Esophagus squamous epithelium (tissue), 5 donors: ENCODE results near the gene TRIM59. TPM values are rescaled to one million over a fixed set of nuclear protein-coding genes. Genes with fewer than 3 reads are reported as not detected.

Source experiments
- DNase-seq: peaks from one replicate; lab custom pipeline; 2025; lab: John Stamatoyannopoulos, UW
- H3K27ac ChIP-seq, 4 donors: fragments of 200-600 bp; sonication (generic); one replicate each; pipeline ENCODE4 v1.5.1; 2016 to 2019; ENCODE audit warnings: mild to moderate bottlenecking in 1 of 4
- H3K27me3 ChIP-seq, 4 donors: fragments of 200-600 bp; sonication (generic); 1 replicate in 3 of 4; 2 replicates in 1 of 4; pipeline versions ENCODE4 v1.5.1 to v1.6.0; 2017 to 2021; ENCODE audit warnings: antibody characterized with exemption in 1 of 4
- H3K36me3 ChIP-seq, 3 donors: fragments of 200-600 bp; sonication (generic); one replicate each; pipeline ENCODE4 v1.5.1; 2016 to 2019
- H3K4me1 ChIP-seq, 3 donors: fragments of 200-600 bp; sonication (generic); one replicate each; pipeline ENCODE4 v1.5.1; 2017 to 2019
- H3K4me3 ChIP-seq, 4 donors: fragments of 200-600 bp; sonication (generic); 1 replicate in 3 of 4; 2 replicates in 1 of 4; pipeline ENCODE4 v1.5.1; 2016 to 2019; ENCODE audit warnings: mild to moderate bottlenecking in 2 of 4, moderate library complexity in 1 of 4
- H3K9me3 ChIP-seq, 3 donors: fragments of 200-600 bp; sonication (generic); one replicate each; pipeline ENCODE4 v1.5.1; 2016 to 2019
- CTCF ChIP-seq, 6 experiments: fragments of 450-650 bp in 4 of 6; fragments of 200-600 bp in 2 of 6; sonication (generic) in 2 of 6; IDR thresholded peaks; one replicate each; pipeline ENCODE4 v1.5.1; 2016 to 2019; ENCODE audit warnings: antibody characterized with exemption in 6 of 6, mild to moderate bottlenecking in 4 of 6, moderate library complexity in 4 of 6
- POLR2A ChIP-seq, 4 donors: fragments of 450-650 bp; IDR thresholded peaks; one replicate each; pipeline ENCODE4 v1.6.1; 2017; ENCODE audit warnings: antibody characterized with exemption in 4 of 4, mild to moderate bottlenecking in 4 of 4, moderate library complexity in 3 of 4
- WGBS, 2 donors: methylation state at CpG; one replicate each; pipeline ENCODE4 v1.1.5; 2018; 5-methylcytosine and 5-hydroxymethylcytosine counted together
- intact Hi-C: fragments of 100-400 bp; cut with DNase I; formaldehyde crosslinking; loops from one replicate; pipeline ENCODE4 v1.15.0; 2022
- total RNA-seq, 4 donors: library from RNA; depleted of rRNA; stranded (reverse); fragments of >200 nt; gene quantifications; one replicate each; pipeline ENCODE4 v1.1.0, GENCODE V29; 2016
- donor health status: DM: yes; HTN: yes; CAD: no.

Gene TRIM59
- total RNA-seq, 4 donors from 2014 or later: 4.9 to 14.7 (median 8.9) TPM

- DNase-seq: no peak
- intact Hi-C loops: no loop called here
- 55 to 77% methylated on average over 2 to 3 of the region's 5 CpGs for WGBS, 2 donors
- no peak overlapping the region for H3K4me3 ChIP-seq
- no peaks in the 10 kb centered on the region for H3K9me3 ChIP-seq
- H3K36me3 ChIP-seq: no peaks in the 10 kb centered on the region
- H3K27me3 ChIP-seq: peaks cover 0 to 5% (median 0%) of the 10 kb centered on the region in 4 donors
- H3K4me1 ChIP-seq: no peaks in the 10 kb centered on the region
- TF ChIP-seq CTCF (IDR thresholded peaks at IDR 0.05): no peak
- TF ChIP-seq POLR2A (IDR thresholded peaks at IDR 0.05): no peak
- no peak overlapping the region for H3K27ac ChIP-seq
Observed at GRCh38 chr3:160477750-160478149, 28.2 kb upstream of the TRIM59 start.

DNA sequence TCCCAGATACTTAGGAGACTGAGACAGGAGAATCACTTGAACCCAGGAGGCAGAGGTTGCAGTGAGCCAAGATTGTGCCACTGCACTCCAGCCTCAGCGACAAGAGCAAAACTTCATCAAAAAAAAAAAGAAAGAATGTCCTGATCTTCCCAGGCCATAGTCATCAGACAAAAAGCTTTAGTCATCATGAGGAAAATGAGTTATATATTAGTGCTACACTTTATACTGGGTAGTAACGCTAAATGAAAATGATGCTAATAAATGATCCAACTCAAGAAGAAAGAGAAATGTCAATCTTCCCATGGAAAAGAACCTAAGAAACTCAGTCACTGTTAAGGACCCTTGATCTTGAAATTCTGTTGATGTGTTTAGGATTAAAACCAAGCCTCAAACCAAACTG, 26.3 kb upstream of the TRIM59 start:
- H3K4me1 ChIP-seq: no peaks in the 10 kb centered on the region
- H3K27me3 ChIP-seq: peaks cover 0 to 5% (median 0%) of the 10 kb centered on the region in 4 donors
- no peak for DNase-seq
- no peaks in the 10 kb centered on the region for H3K36me3 ChIP-seq
- intact Hi-C loops: no loop called here
- TF ChIP-seq CTCF (IDR thresholded peaks at IDR 0.05): no peak
- TF ChIP-seq POLR2A (IDR thresholded peaks at IDR 0.05): no peak
- WGBS, 2 donors: 88 to 94% methylated on average over 2 of the region's 2 CpGs
- H3K9me3 ChIP-seq: peaks cover 0 to 5% (median 0%) of the 10 kb centered on the region in 3 donors
- no peak overlapping the region for H3K27ac ChIP-seq
- no peak overlapping the region for H3K4me3 ChIP-seq

DNA sequence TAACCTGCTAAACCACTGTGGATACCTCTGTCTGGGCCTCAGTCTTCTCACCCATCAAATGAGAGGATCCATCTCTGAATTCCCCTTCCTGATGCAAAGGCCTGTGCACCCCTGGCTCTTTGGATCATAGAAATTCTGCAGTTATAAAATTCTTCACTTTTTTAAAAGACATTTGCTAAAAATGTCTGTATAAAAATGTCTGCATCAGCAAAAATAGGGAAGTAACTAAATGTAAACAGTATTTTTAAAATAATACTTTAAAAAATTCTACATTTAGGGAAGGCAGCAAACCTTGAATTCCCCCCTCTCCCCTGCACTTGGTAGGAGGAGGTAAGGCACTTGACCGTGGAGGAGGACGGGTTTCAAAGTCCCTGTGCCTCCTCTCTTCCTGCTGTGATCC, 25.6 kb upstream of the TRIM59 start:
- DNase-seq: no peak
- no peak overlapping the region for H3K27ac ChIP-seq
- H3K4me1 ChIP-seq: no peaks in the 10 kb centered on the region
- H3K27me3 ChIP-seq: peaks cover 0 to 5% (median 0%) of the 10 kb centered on the region in 4 donors
- no peaks in the 10 kb centered on the region for H3K36me3 ChIP-seq
- TF ChIP-seq POLR2A (IDR thresholded peaks at IDR 0.05): no peak
- no peak for TF ChIP-seq CTCF (IDR thresholded peaks at IDR 0.05)
- peaks cover 0 to 12% (median 5%) of the 10 kb centered on the region in 3 donors for H3K9me3 ChIP-seq
- no peak overlapping the region for H3K4me3 ChIP-seq
- intact Hi-C loops: no loop called here
- 76 to 84% methylated on average over 2 of the region's 2 CpGs for WGBS, 2 donors

- H3K4me3 ChIP-seq: no peak overlapping the region
- no peaks in the 10 kb centered on the region for H3K36me3 ChIP-seq
- H3K9me3 ChIP-seq: peaks cover 0 to 15% (median 9%) of the 10 kb centered on the region in 3 donors
- H3K4me1 ChIP-seq: no peaks in the 10 kb centered on the region
- intact Hi-C loops: no loop called here
- TF ChIP-seq POLR2A (IDR thresholded peaks at IDR 0.05) (no peak), CTCF (IDR thresholded peaks at IDR 0.05) (no peak)
- DNase-seq: no peak
- H3K27ac ChIP-seq: no peak overlapping the region
- peaks cover 0 to 5% (median 0%) of the 10 kb centered on the region in 4 donors for H3K27me3 ChIP-seq
Observed at GRCh38 chr3:160474416-160474838, 24.8 kb upstream of the TRIM59 start.

- H3K4me1 ChIP-seq: no peaks in the 10 kb centered on the region
- no peak for DNase-seq
- no peak overlapping the region for H3K4me3 ChIP-seq
- TF ChIP-seq CTCF (IDR thresholded peaks at IDR 0.05) (no peak), POLR2A (IDR thresholded peaks at IDR 0.05) (no peak)
- H3K27ac ChIP-seq: no peak overlapping the region
- H3K36me3 ChIP-seq: no peaks in the 10 kb centered on the region
- intact Hi-C loops: no loop called here
- peaks cover 0 to 15% (median 9%) of the 10 kb centered on the region in 3 donors for H3K9me3 ChIP-seq
- peaks cover 0 to 5% (median 0%) of the 10 kb centered on the region in 4 donors for H3K27me3 ChIP-seq
- WGBS, 2 donors: 46 to 52% methylated on average over 1 of the region's 1 CpG
Observed at GRCh38 chr3:160473978-160474377, 24.4 kb upstream of the TRIM59 start.
